HG03108 (cell line): ENCODE measurements around the gene EPN2.

ENCODE experiments used
- ATAC-seq: cut with Tn5 transposase; IDR thresholded peaks from one replicate; pipeline ENCODE4 v1.9.1; 2021; ENCODE audit warnings: moderate library complexity; ENCODE audit not compliant: unreplicated experiment

EPN2 gene

GRCh38 chr17:19328441-19329061 is 91.4 kb downstream of the EPN2 start:
- no peak for ATAC-seq

DNA sequence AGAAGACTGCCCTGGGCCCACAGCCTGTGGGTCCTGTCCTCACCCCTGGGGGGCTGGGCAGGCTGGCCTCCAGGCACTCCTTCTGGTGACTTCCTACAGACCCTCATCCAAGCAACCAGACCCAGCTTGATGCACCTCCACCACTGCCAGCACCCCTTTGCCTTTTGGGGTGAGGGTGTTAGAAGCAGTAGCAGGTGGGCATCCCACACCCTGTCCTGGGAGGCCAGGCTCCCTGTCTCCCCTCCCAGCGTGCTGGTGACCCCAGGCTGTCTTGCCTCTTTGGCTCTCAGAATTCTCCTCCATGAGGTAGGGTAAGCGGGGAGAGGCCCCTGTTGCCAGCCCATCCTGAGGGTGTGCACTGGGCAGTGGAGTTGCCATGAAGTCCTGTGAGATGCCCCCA is 92.0 kb downstream of the EPN2 start:
- ATAC-seq, result no peak

DNA sequence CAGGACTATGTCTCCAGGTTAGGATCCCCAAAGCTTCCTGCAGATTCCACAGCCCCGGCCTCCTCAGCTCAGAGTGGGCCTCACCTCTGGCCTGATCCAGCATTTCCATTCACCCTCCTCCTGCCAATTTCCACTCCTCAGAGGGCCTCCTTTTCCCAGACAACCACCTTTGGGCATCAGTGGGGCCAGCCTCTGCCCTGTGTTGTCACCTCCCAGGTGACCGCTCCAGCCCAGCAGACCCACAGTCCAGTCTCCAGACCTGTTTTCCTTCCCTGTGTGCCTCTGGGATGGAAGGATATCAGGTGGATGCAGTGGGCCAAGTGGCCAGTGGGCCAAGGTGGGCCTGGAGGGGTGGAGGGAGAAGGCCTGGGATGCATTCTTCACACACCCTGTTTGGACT is 92.7 kb downstream of the EPN2 start:
- no peak for ATAC-seq

- ATAC-seq, result no peak
Measured at GRCh38 chr17:19330271-19330670, 93.1 kb downstream of the EPN2 start.

- ATAC-seq, result no peak
Measured at GRCh38 chr17:19331134-19331533, 94.0 kb downstream of the EPN2 start.

- ATAC-seq, result no peak
Measured at GRCh38 chr17:19331543-19332245, 94.5 kb downstream of the EPN2 start.

- no peak for ATAC-seq
Measured at GRCh38 chr17:19332371-19333131, 95.4 kb downstream of the EPN2 start.

- no peak for ATAC-seq
Measured at GRCh38 chr17:19333132-19333440, 95.9 kb downstream of the EPN2 start.

- no peak for ATAC-seq
Measured at GRCh38 chr17:19333736-19334290, 96.6 kb downstream of the EPN2 start.

- ATAC-seq, result no peak
Measured at GRCh38 chr17:19334331-19334730, 97.2 kb downstream of the EPN2 start.

- ATAC-seq, result no peak
Measured at GRCh38 chr17:19335951-19336631, 98.9 kb downstream of the EPN2 start.

DNA sequence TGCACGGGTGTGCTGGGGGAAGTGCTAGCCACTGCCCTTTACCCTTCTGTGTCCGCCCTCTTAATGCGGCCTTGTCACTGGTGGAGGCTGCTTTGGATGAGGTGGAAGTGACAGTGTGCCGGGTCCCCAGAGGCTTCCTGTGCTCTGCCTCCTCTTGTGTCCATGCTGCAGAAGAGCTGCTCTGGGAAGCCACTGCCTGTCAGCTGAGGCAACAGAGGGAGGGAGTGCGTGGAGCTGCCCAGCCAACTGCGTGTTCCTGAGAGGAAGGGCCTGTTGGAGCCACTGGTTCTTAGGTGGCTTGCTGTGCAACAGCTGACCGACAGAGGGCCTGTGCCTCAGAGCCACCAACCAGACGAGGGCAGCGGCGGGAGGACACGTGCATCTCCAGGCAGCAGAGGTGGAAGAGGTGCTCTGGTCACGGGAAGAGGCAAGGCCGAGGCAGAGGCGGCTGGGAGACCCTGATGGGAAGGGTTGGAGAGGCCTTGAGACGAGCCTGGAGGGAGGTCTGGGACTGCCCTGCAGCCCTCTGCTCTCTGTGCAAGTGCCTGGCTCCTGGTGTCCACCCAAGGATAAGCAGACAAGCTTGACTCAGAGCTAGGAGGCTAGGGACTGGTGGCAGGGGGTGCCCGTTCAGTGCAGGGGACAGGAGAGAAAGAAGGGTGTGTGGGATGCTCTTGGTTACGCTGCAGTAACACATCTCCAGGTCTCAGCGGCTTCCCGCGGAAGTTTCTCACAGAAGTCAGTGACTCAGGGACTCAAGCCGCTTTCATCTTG is 100.0 kb downstream of the EPN2 start:
- ATAC-seq, result no peak

- ATAC-seq, result no peak
Measured at GRCh38 chr17:19337712-19338023, 100.5 kb downstream of the EPN2 start.

GRCh38 chr17:19338031-19338990 is 101.1 kb downstream of the EPN2 start:
- ATAC-seq, result peak; percentile 84

GRCh38 chr17:19339341-19339815 is 102.2 kb downstream of the EPN2 start:
- ATAC-seq, result no peak

GRCh38 chr17:19341211-19341631 is 104.1 kb downstream of the EPN2 start:
- ATAC-seq, result no peak

GRCh38 chr17:19341641-19342610 is 104.8 kb downstream of the EPN2 start:
- ATAC-seq, result no peak

DNA sequence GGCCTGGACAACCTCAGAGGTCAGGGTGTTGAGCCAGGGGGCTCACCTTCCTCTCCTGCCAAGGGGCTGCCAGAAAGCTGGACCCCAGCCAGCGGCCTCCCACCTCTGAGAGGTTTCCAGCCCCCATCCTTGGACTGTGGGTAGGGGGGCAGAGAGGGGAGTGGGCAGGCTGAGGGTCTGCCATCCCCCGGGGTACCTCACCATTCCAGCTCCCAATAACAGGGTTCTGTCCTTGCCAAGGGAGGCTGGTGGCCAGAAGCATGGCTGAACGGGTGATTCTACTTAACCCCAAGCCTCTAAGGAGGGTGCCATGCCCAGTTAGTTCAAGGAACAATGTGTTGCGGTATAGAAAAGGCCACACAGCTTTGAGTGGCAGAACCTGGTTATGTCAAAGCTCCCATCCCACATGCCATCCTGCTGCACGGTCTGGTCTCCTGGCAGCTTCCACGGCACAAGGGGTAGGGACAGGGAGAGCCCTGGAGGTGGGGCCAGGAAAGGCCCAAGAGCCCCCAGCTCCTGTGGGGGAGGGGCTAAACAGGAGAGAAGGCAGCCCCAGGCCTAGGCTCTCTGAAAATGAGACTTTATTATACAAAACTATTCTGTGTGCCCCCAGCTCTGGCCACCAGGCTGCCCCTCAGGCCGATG is 105.6 kb downstream of the EPN2 start:
- ATAC-seq, result no peak
